Measurements from ENCODE around the gene TTN. TPM values are rescaled to one million over a fixed set of nuclear protein-coding genes. Genes with fewer than 3 reads are reported as not detected.

TTN gene
- total and polyA plus RNA-seq, 2 of the 8 experiments (the other 6 are each of a cell fraction or from before 2014, with no cell fraction given): 0.30 to 9.7 TPM

- Histone ChIP-seq H2BK20ac (ENCODE audit: low read length) (no peak overlapping the region), H2BK12ac (ENCODE audit: low read depth, low read length) (no peak overlapping the region), H4K20me1 (replicated peaks in 1 of 2; ENCODE audit: control insufficient read depth in 1 of 2, insufficient read depth in 2 of 2, low read length in 2 of 2) (no peaks in the 10 kb centered on the region), H3K4me3 (ENCODE audit: extremely low read depth in 1 of 4, insufficient read depth in 2 of 4, low read depth in 3 of 4, low read length in 4 of 4) (no peak overlapping the region), H3K4ac (replicated peaks; ENCODE audit: insufficient read length, low read depth, low read length) (no peak overlapping the region), H3K27me3 (replicated peaks in 1 of 4; ENCODE audit: control insufficient read depth in 3 of 4, extremely low read depth in 1 of 4, insufficient read depth in 3 of 4, low read length in 3 of 4) (no peaks in the 10 kb centered on the region), H3K27ac (ENCODE audit: low read depth, low read length) (no peak overlapping the region), H3K36me3 (ENCODE audit: control insufficient read depth in 2 of 4, insufficient read depth in 4 of 4, low read length in 3 of 4) (peaks cover 0 to 33% (median 14%) of the 10 kb centered on the region in 4 experiments; a peak in 6 of 8 replicates), H3K18ac (ENCODE audit: extremely low read depth, low read length) (no peak overlapping the region), H3K56ac (replicated peaks; ENCODE audit: insufficient read length, low read depth, low read length) (no peak overlapping the region), H2AFZ (ENCODE audit: low read length) (no peak overlapping the region), H2BK120ac (replicated peaks; ENCODE audit: low read depth, low read length) (no peak overlapping the region), H3K9me3 (ENCODE audit: insufficient read depth in 2 of 2, low read depth in 1 of 2, low read length in 1 of 2) (peaks cover 3 to 5% of the 10 kb centered on the region in 2 experiments; a peak in 2 of 4 replicates), H3K9ac (replicated peaks in 1 of 4; ENCODE audit: extremely low read depth in 1 of 4, low read depth in 3 of 4, low read length in 3 of 4) (no peak overlapping the region), H4K91ac (replicated peaks; ENCODE audit: insufficient read length, low read length) (no peak overlapping the region), H3K23ac (ENCODE audit: insufficient read length) (no peak overlapping the region), H3K79me1 (ENCODE audit: low read depth, low read length) (no peaks in the 10 kb centered on the region), H3K23me2 (ENCODE audit: low read depth, low read length) (no peaks in the 10 kb centered on the region), H4K5ac (ENCODE audit: insufficient read length, low read depth, low read length) (no peak overlapping the region), H3K79me2 (ENCODE audit: control insufficient read depth in 1 of 2, insufficient read depth in 2 of 2, low read length in 2 of 2) (no peaks in the 10 kb centered on the region), H2BK15ac (ENCODE audit: low read length) (no peak overlapping the region), H3K14ac (ENCODE audit: insufficient read length) (no peak overlapping the region), H3K4me2 (ENCODE audit: insufficient read depth in 1 of 2, low read depth in 2 of 2, low read length in 2 of 2) (no peak overlapping the region), H4K8ac (ENCODE audit: extremely low read depth, insufficient read depth, low read length) (no peak overlapping the region), H2BK5ac (ENCODE audit: low read depth, low read length) (no peak overlapping the region), H3K4me1 (replicated peaks in 1 of 4; ENCODE audit: control insufficient read depth in 3 of 4, insufficient read depth in 4 of 4, low read length in 3 of 4) (no peaks in the 10 kb centered on the region), H2AK5ac (ENCODE audit: low read depth, low read length) (no peak overlapping the region)
- FAIRE-seq (no peak), DNase-seq (ENCODE audit: low read depth in 1 of 2, low spot score in 2 of 2) (no peak)
- TF ChIP-seq CHD2 (IDR thresholded peaks at IDR 0.05; ENCODE audit: low read length): no peak
- TF ChIP-seq EP300 (IDR thresholded peaks at IDR 0.05; ENCODE audit: borderline replicate concordance in 1 of 2, low read depth in 2 of 2, low read length in 2 of 2): no peak
- TF ChIP-seq SIN3A (conservative IDR thresholded peaks at IDR 0.05 in 1 of 2, IDR thresholded peaks at IDR 0.05 in 1 of 2; ENCODE audit: low read depth in 1 of 2, low read length in 2 of 2): no peak
- TF ChIP-seq JUND (IDR thresholded peaks at IDR 0.05; ENCODE audit: low read length): no peak
- no peak for TF ChIP-seq ATF2 (IDR thresholded peaks at IDR 0.05; ENCODE audit: low read length)
- no peak for TF ChIP-seq POU5F1 (IDR thresholded peaks at IDR 0.05; ENCODE audit: low read depth, low read length)
- no peak for TF ChIP-seq ATF3 (IDR thresholded peaks at IDR 0.05; ENCODE audit: insufficient read depth, low read depth, low read length)
- no peak for TF ChIP-seq RNF2 (IDR thresholded peaks at IDR 0.05; ENCODE audit: borderline replicate concordance, low read depth, low read length, missing control alignments, poor library complexity, severe bottlenecking)
- no peak for TF ChIP-seq CREB1 (IDR thresholded peaks at IDR 0.05)
- no peak for TF ChIP-seq SIX5 (IDR thresholded peaks at IDR 0.05; ENCODE audit: low read depth, low read length)
- no peak for TF ChIP-seq MAX (IDR thresholded peaks at IDR 0.05)
- no peak for TF ChIP-seq TCF12 (IDR thresholded peaks at IDR 0.05; ENCODE audit: low read depth, low read length)
- POLR2A ChIA-PET (ENCODE audit: partially characterized antibody): no interaction called here
- CTCF ChIA-PET (ENCODE audit: partially characterized antibody): no interaction called here
- WGBS, 2 experiments (ENCODE audit: extremely low coverage in 1 of 2, insufficient coverage in 1 of 2, insufficient read length in 1 of 2, insufficient replicate concordance in 2 of 2, low coverage in 1 of 2, low lambda C conversion rate in 2 of 2, missing lambda C conversion rate in 1 of 2): 91% methylated on average over 4 of the region's 4 CpGs; no CpG with 5 or more reads in 1 of the 2 experiments
Measured at GRCh38 chr2:178568227-178568626, 239.0 kb downstream of the TTN start.

All from H1 (cell line).